ENCODE measurements around the gene RALGDS. TPM values are rescaled to one million over a fixed set of nuclear protein-coding genes. Genes with fewer than 3 reads are reported as not detected.

The RALGDS gene
- total RNA-seq, 1 experiment from 2014 or later: 36.1 TPM

GRCh38 chr9:133098871-133099270, 22.2 kb downstream of the RALGDS start:
- Histone ChIP-seq H2AFZ (ENCODE audit: low read depth, low read length, poor library complexity, severe bottlenecking) (no peak overlapping the region), H3K27me3 (ENCODE audit: insufficient read depth, low read length) (no peaks in the 10 kb centered on the region), H3K9ac (ENCODE audit: low read length) (no peak overlapping the region), H3K9me3 (ENCODE audit: control insufficient read depth in 1 of 2, insufficient read depth in 1 of 2, low read depth in 1 of 2, low read length in 2 of 2) (peaks cover 8 to 16% of the 10 kb centered on the region in 2 experiments; a peak in 3 of 4 replicates), H3K9me2 (ENCODE audit: insufficient read depth) (no peaks in the 10 kb centered on the region), H3K79me2 (ENCODE audit: insufficient read depth, low read length) (no peaks in the 10 kb centered on the region), H3K4me3 (replicated peaks in 1 of 2; ENCODE audit: low read depth in 1 of 2, low read length in 2 of 2) (no peak overlapping the region), H3K27ac (ENCODE audit: low read depth, low read length) (no peak overlapping the region), H3K4me2 (ENCODE audit: low read length) (no peak overlapping the region), H3K4me1 (ENCODE audit: control insufficient read depth in 1 of 2, insufficient read depth in 2 of 2, low read length in 2 of 2) (no peaks in the 10 kb centered on the region), H3K36me3 (ENCODE audit: control insufficient read depth in 1 of 2, insufficient read depth in 2 of 2, low read length in 2 of 2) (peaks cover 23 to 42% of the 10 kb centered on the region in 2 experiments; a peak in 3 of 4 replicates), H4K20me1 (ENCODE audit: insufficient read depth) (no peaks in the 10 kb centered on the region)
- CTCF ChIA-PET: interaction anchor here (2.6 kb wide), 1 partner anchor 46 kb away, joined by 6 read pairs; no protein-coding TSS in a partner anchor
- intact Hi-C loops (cut with micrococcal nuclease): no loop called here
- RAD21 ChIA-PET (ENCODE audit: low non-redundant PET in 1 of 2, low total read pairs in 2 of 2, uncharacterized antibody in 2 of 2, unreplicated experiment in 2 of 2): no interaction called here
- TF ChIP-seq CBX3 (IDR thresholded peaks at IDR 0.05; ENCODE audit: low read depth) (no peak), SP1 (IDR thresholded peaks at IDR 0.05; ENCODE audit: low read depth) (no peak), YY1 (IDR thresholded peaks at IDR 0.05; ENCODE audit: extremely low read depth, insufficient replicate concordance, low read depth, low read length) (no peak), SIN3A (IDR thresholded peaks at IDR 0.05; ENCODE audit: low read depth) (no peak), ZBTB33 (IDR thresholded peaks at IDR 0.05; ENCODE audit: extremely low read depth, insufficient replicate concordance, low read length) (no peak), MAX (IDR thresholded peaks at IDR 0.05) (no peak), REST (IDR thresholded peaks at IDR 0.05; ENCODE audit: low read depth) (no peak), SRF (IDR thresholded peaks at IDR 0.05; ENCODE audit: low read depth) (no peak), POLR2AphosphoS5 (IDR thresholded peaks at IDR 0.05; ENCODE audit: low read depth, low read length) (no peak), ZFX (IDR thresholded peaks at IDR 0.05) (no peak), CEBPB (IDR thresholded peaks at IDR 0.05; ENCODE audit: low read depth) (no peak), POLR2A (IDR thresholded peaks at IDR 0.05; ENCODE audit: borderline replicate concordance, extremely low read depth, insufficient read depth, insufficient read length) (no peak), JUND (IDR thresholded peaks at IDR 0.05) (no peak), ATF3 (IDR thresholded peaks at IDR 0.05) (no peak), EZH2phosphoT487 (IDR thresholded peaks at IDR 0.05; ENCODE audit: borderline replicate concordance) (no peak), EGR1 (IDR thresholded peaks at IDR 0.05; ENCODE audit: low read depth) (no peak), CTCF (IDR thresholded peaks at IDR 0.05 in 2 of 3, conservative IDR thresholded peaks at IDR 0.05 in 1 of 3; ENCODE audit: borderline replicate concordance in 1 of 3, insufficient read depth in 1 of 3, low read depth in 2 of 3, low read length in 2 of 3) (no peak)
- POLR2A ChIA-PET: no interaction called here
- ATAC-seq: no peak
- DNase-seq (ENCODE audit: low read depth, low spot score): no peak
- BruUV-seq (replicated peaks): no TSS peak
